NCI-H187 treated with DMSO at 0.1 percent for 48 hours (cell line): Measurements from ENCODE around the gene GARIN5A.

Experiments used
- DNase-seq: peaks from one replicate; lab custom pipeline; 2025; lab: John Stamatoyannopoulos, UW

The GARIN5A gene

GRCh38 chr19:50434525-50434924 lies 42.1 kb downstream of the GARIN5A start:
- no peak for DNase-seq

- no peak for DNase-seq
Observed at GRCh38 chr19:50433201-50434180, 43.2 kb downstream of the GARIN5A start.

- no peak for DNase-seq
Observed at GRCh38 chr19:50432221-50433028, 44.2 kb downstream of the GARIN5A start, which contains the start of gene MYBPC2. TSS of gene MYBPC2 (plus strand) at chr19:50432892. CDS start at chr19:50432954, 62 bp downstream.

GRCh38 chr19:50431343-50432220 lies 45.1 kb downstream of the GARIN5A start:
- DNase-seq = no peak

GRCh38 chr19:50430888-50431342 lies 45.7 kb downstream of the GARIN5A start:
- no peak for DNase-seq

- DNase-seq = no peak
Observed at GRCh38 chr19:50428772-50429463, 47.7 kb downstream of the GARIN5A start.

- DNase-seq = no peak
Observed at GRCh38 chr19:50427997-50428425, 48.6 kb downstream of the GARIN5A start.

- DNase-seq = no peak
Observed at GRCh38 chr19:50427318-50427925, 49.2 kb downstream of the GARIN5A start.

GRCh38 chr19:50425581-50425980 lies 51.1 kb downstream of the GARIN5A start:
- DNase-seq = no peak

- DNase-seq = no peak
Observed at GRCh38 chr19:50423279-50424113, 53.2 kb downstream of the GARIN5A start.

- DNase-seq = no peak
Observed at GRCh38 chr19:50422397-50423278, 54.0 kb downstream of the GARIN5A start.

GRCh38 chr19:50420808-50421207 lies 55.8 kb downstream of the GARIN5A start:
- no peak for DNase-seq

- DNase-seq = no peak
Observed at GRCh38 chr19:50420127-50420526, 56.5 kb downstream of the GARIN5A start.

- DNase-seq = no peak
Observed at GRCh38 chr19:50419580-50420035, 57.0 kb downstream of the GARIN5A start.

GRCh38 chr19:50419022-50419579 lies 57.5 kb downstream of the GARIN5A start:
- no peak for DNase-seq

- no peak for DNase-seq
Observed at GRCh38 chr19:50418176-50419021, 58.2 kb downstream of the GARIN5A start, which contains the start of gene SPIB. TSS of gene SPIB (plus strand) at chr19:50418938. CDS start at chr19:50418963, 25 bp downstream.
